Measurements from ENCODE around the gene HES7.

Gene HES7

GRCh38 chr17:8155231-8155995 is 31.5 kb upstream of the HES7 start:
- no peak for DNase-seq (ENCODE audit: low spot score)

- no peak for DNase-seq (ENCODE audit: low spot score)
Observed at GRCh38 chr17:8154608-8155155, 30.8 kb upstream of the HES7 start.

GRCh38 chr17:8153957-8154607 is 30.2 kb upstream of the HES7 start:
- peak; percentile 92 for DNase-seq (ENCODE audit: low spot score)

GRCh38 chr17:8153525-8153956 is 29.6 kb upstream of the HES7 start:
- peak; percentile 81 for DNase-seq (ENCODE audit: low spot score)

GRCh38 chr17:8153031-8153451 is 29.1 kb upstream of the HES7 start:
- no peak for DNase-seq (ENCODE audit: low spot score)

GRCh38 chr17:8152112-8152775 is 28.3 kb upstream of the HES7 start, which contains the start of gene PER1:
PER1 (minus strand) TSS chr17:8152404; CDS start chr17:8150706, 1,698 bp downstream.
- DNase-seq (ENCODE audit: low spot score), result peak; percentile 96

GRCh38 chr17:8151641-8152111 is 27.8 kb upstream of the HES7 start:
- peak; percentile 53 for DNase-seq (ENCODE audit: low spot score)

- DNase-seq (ENCODE audit: low spot score), result peak; percentile 91
Observed at GRCh38 chr17:8151120-8151640, 27.3 kb upstream of the HES7 start.

GRCh38 chr17:8150194-8151119 is 26.6 kb upstream of the HES7 start:
- no peak for DNase-seq (ENCODE audit: low spot score)

GRCh38 chr17:8149419-8150193 is 25.7 kb upstream of the HES7 start:
- DNase-seq (ENCODE audit: low spot score), result no peak

GRCh38 chr17:8148560-8148959 is 24.7 kb upstream of the HES7 start:
- DNase-seq (ENCODE audit: low spot score), result no peak

- DNase-seq (ENCODE audit: low spot score), result no peak
Observed at GRCh38 chr17:8147805-8148404, 24.0 kb upstream of the HES7 start.

- no peak for DNase-seq (ENCODE audit: low spot score)
Observed at GRCh38 chr17:8147141-8147804, 23.4 kb upstream of the HES7 start.

- DNase-seq (ENCODE audit: low spot score), result no peak
Observed at GRCh38 chr17:8146381-8147140, 22.7 kb upstream of the HES7 start.

GRCh38 chr17:8145811-8146210 is 21.9 kb upstream of the HES7 start:
- no peak for DNase-seq (ENCODE audit: low spot score)

GRCh38 chr17:8144401-8145231 is 20.7 kb upstream of the HES7 start:
- no peak for DNase-seq (ENCODE audit: low spot score)

- no peak for DNase-seq (ENCODE audit: low spot score)
Observed at GRCh38 chr17:8143581-8144400, 19.9 kb upstream of the HES7 start.

All from AG08396 (cell line).